HepG2 (cell line): ENCODE measurements around the gene FBXO41. TPM values are rescaled to one million over a fixed set of nuclear protein-coding genes. Genes with fewer than 3 reads are reported as not detected.

Experiments
- HNRNPH1 ChIP-seq: fragments of 200-400 bp; formaldehyde crosslinking; optimal IDR thresholded peaks from 2 replicates; pipeline ENCODE3; 2017; ENCODE audit warnings: mild to moderate bottlenecking, low read depth, low read length
- HNRNPUL1 ChIP-seq: fragments of 200-400 bp; formaldehyde crosslinking; IDR thresholded peaks from 2 replicates; pipeline ENCODE4 v1.6.1; 2017; ENCODE audit warnings: low read depth, mild to moderate bottlenecking, low read length, moderate library complexity
- KDM1A ChIP-seq: IDR thresholded peaks from 2 replicates; pipeline ENCODE4 v1.6.1; 2016; ENCODE audit warnings: missing compliant biosample characterization
- KDM6A ChIP-seq: IDR thresholded peaks from 2 replicates; pipeline ENCODE4 v1.6.1; 2016; ENCODE audit warnings: low read depth
- NR2F6 ChIP-seq, 2 experiments: IDR thresholded peaks; 2 replicates each; pipeline ENCODE4 v1.6.1; 2016; ENCODE audit warnings: antibody characterized with exemption in 1 of 2, mild to moderate bottlenecking in 1 of 2
- PRPF4 ChIP-seq: fragments of 200-400 bp; formaldehyde crosslinking; IDR thresholded peaks from 2 replicates; pipeline ENCODE4 v1.6.1; 2016; ENCODE audit warnings: low read length, low read depth; ENCODE audit not compliant: poor library complexity, severe bottlenecking
- RAD51 ChIP-seq: fragments of 450-650 bp; IDR thresholded peaks from 2 replicates; pipeline ENCODE4 v1.6.1; 2016; ENCODE audit warnings: borderline replicate concordance
- SMAD9 ChIP-seq: sonication (generic); formaldehyde crosslinking; IDR thresholded peaks from 2 replicates; pipeline ENCODE4 v1.5.1; 2020; ENCODE audit warnings: mild to moderate bottlenecking, missing genetic modification reagents
- SNAI1 ChIP-seq: sonication (generic); formaldehyde crosslinking; IDR thresholded peaks from 2 replicates; pipeline ENCODE4 v1.5.0; 2020; ENCODE audit warnings: mild to moderate bottlenecking, missing genetic modification reagents, borderline replicate concordance
- ZBTB8A ChIP-seq: sonication (generic); formaldehyde crosslinking; IDR thresholded peaks from 2 replicates; pipeline ENCODE4 v1.4.0; 2020; ENCODE audit warnings: mild to moderate bottlenecking, low read depth, missing genetic modification reagents, borderline replicate concordance
- ZFX ChIP-seq: sonication (generic); formaldehyde crosslinking; IDR thresholded peaks from 2 replicates; pipeline ENCODE4 v1.4.0; 2020; ENCODE audit warnings: mild to moderate bottlenecking, low read depth, missing genetic modification reagents, moderate library complexity
- ZNF274 ChIP-seq: sonication (generic); formaldehyde crosslinking; IDR thresholded peaks from 2 replicates; pipeline ENCODE4 v1.5.1; 2020; ENCODE audit warnings: mild to moderate bottlenecking, missing genetic modification reagents
- ZNF615 ChIP-seq: sonication (generic); formaldehyde crosslinking; IDR thresholded peaks from 2 replicates; pipeline ENCODE4 v1.5.0; 2020; ENCODE audit warnings: mild to moderate bottlenecking, missing genetic modification reagents, borderline replicate concordance
- ZNF619 ChIP-seq: sonication (generic); formaldehyde crosslinking; IDR thresholded peaks from 2 replicates; pipeline ENCODE4 v1.4.0; 2020; ENCODE audit warnings: mild to moderate bottlenecking, missing genetic modification reagents
- ZNF781 ChIP-seq: sonication (generic); formaldehyde crosslinking; IDR thresholded peaks from 2 replicates; pipeline ENCODE4 v1.5.1; 2020; ENCODE audit warnings: borderline replicate concordance, mild to moderate bottlenecking, missing genetic modification reagents; ENCODE audit errors: not compliant biosample characterization
- polyA plus RNA-seq, 8 experiments: library from polyadenylated mRNA; depleted of rRNA in 3 of 8; stranded (reverse) in 7 of 8; unstranded in 1 of 8; fragments of >200 nt; fragmentation: Illumina TruSeq in 4 of 8; extraction: Trizol in 4 of 8; gene quantifications; 2 replicates each; pipeline versions ENCODE4 v1.2.1 to v1.2.3, GENCODE V29; 2011 to 2016; ENCODE audit warnings: low read depth in 4 of 8, missing spikeins in 1 of 8, mixed read lengths in 1 of 8; ENCODE audit not compliant: insufficient read depth in 1 of 8
- total RNA-seq, 5 experiments: library from RNA; depleted of rRNA; stranded (reverse); fragments of >200 nt; fragmentation: Illumina TruSeq; extraction: Trizol; gene quantifications; 2 replicates each; pipeline ENCODE4 v1.2.3, GENCODE V29; 2016; ENCODE audit warnings: low read depth in 1 of 5
- TF ChIP-seq, protein P1 (sequence below): sonication (generic); formaldehyde crosslinking; conservative IDR thresholded peaks from 2 replicates; pipeline ENCODE4 v1.4.0; 2020; ENCODE audit warnings: missing genetic modification reagents
- TF ChIP-seq, protein P2 (sequence below), 2 experiments: sonication (generic) in 1 of 2; formaldehyde crosslinking in 1 of 2; IDR thresholded peaks; 2 replicates each; pipeline versions ENCODE4 v1.6.1 to v1.9.0; 2014 to 2022; ENCODE audit warnings: antibody characterized with exemption in 1 of 2, borderline replicate concordance in 1 of 2, inconsistent platforms in 1 of 2, low read depth in 1 of 2, missing genetic modification reagents in 1 of 2
- TF ChIP-seq, protein P3 (sequence below): sonication (generic); formaldehyde crosslinking; IDR thresholded peaks from 2 replicates; pipeline ENCODE4 v1.5.0; 2020; ENCODE audit warnings: missing genetic modification reagents
- TF ChIP-seq, protein P4 (sequence below): sonication (generic); formaldehyde crosslinking; IDR thresholded peaks from 2 replicates; pipeline ENCODE4 v1.4.0; 2020; ENCODE audit warnings: mild to moderate bottlenecking, missing genetic modification reagents

Gene FBXO41
- total and polyA plus RNA-seq, 2 of the 13 experiments (the other 11 are each of a cell fraction or from before 2014, with no cell fraction given) = 4.2 to 10.3 TPM

DNA sequence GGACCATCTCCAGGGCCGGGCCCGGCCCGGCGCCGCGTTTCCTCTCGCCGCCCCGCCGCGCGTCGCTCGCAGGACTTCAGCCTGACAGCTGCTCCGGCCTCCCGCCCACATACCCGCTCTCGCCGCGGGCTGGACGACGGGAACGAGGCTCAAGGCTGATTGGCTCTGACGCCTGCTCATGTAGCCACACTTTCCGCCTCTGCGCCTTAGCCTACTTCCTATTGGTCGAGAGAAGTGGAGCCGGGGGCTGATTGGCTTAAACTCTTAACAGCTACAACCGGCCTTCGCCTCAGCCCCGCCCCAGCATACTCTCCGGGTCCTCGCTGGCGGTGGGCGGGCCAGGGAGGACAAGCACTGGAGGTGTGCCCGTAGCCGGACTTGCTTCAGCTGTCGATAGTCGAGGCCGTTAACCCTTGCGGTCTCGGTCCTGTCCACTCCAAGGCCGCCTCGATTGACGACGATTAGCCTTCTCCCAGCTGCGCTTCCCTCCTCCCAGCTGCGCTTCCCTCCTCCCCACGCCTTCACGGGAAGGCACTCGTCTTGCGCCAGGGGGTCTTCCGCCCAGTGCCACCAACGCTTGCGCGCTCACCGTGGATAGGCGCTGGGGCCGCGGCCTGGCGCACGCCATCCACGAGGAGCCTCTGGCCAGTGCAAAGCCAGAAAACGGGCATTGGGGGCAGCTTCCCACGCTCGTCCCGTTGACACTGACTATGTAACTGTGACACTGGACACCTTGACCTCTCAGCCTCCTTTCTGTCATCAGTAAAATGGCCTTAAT, 50.9 kb downstream of the FBXO41 start, which contains the start of gene PRADC1 (continued):
- TF ChIP-seq ZNF619 (CRISPR knock-in tag) (no peak; the same call in 1 of the 2 replicates), KDM6A (no peak), KDM1A (CRISPR knock-in tag) (no peak), ZNF274 (no peak), ZNF615 (CRISPR knock-in tag) (no peak), ZBTB8A (CRISPR knock-in tag) (peak; percentile 78; the same call in 1 of the 2 replicates), ZFX (peak; percentile 56), HNRNPUL1 (no peak), NR2F6 (IDR thresholded peaks at IDR 0.05) (no peak), NR2F6 (CRISPR knock-in tag; IDR thresholded peaks at IDR 0.05) (peak; percentile 45; the same call in 1 of the 2 replicates), HNRNPH1 (no peak), RAD51 (no peak), SNAI1 (CRISPR knock-in tag) (no peak), SMAD9 (CRISPR knock-in tag) (no peak), PRPF4 (no peak), ZNF781 (CRISPR knock-in tag) (peak; percentile 72)
- TF ChIP-seq, protein P1, sequence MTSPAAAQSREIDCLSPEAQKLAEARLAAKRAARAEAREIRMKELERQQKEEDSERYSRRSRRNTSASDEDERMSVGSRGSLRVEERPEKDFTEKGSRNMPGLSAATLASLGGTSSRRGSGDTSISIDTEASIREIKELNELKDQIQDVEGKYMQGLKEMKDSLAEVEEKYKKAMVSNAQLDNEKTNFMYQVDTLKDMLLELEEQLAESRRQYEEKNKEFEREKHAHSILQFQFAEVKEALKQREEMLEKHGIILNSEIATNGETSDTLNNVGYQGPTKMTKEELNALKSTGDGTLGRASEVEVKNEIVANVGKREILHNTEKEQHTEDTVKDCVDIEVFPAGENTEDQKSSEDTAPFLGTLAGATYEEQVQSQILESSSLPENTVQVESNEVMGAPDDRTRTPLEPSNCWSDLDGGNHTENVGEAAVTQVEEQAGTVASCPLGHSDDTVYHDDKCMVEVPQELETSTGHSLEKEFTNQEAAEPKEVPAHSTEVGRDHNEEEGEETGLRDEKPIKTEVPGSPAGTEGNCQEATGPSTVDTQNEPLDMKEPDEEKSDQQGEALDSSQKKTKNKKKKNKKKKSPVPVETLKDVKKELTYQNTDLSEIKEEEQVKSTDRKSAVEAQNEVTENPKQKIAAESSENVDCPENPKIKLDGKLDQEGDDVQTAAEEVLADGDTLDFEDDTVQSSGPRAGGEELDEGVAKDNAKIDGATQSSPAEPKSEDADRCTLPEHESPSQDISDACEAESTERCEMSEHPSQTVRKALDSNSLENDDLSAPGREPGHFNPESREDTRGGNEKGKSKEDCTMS (CRISPR knock-in tag) = no peak
- TF ChIP-seq, protein P2, sequence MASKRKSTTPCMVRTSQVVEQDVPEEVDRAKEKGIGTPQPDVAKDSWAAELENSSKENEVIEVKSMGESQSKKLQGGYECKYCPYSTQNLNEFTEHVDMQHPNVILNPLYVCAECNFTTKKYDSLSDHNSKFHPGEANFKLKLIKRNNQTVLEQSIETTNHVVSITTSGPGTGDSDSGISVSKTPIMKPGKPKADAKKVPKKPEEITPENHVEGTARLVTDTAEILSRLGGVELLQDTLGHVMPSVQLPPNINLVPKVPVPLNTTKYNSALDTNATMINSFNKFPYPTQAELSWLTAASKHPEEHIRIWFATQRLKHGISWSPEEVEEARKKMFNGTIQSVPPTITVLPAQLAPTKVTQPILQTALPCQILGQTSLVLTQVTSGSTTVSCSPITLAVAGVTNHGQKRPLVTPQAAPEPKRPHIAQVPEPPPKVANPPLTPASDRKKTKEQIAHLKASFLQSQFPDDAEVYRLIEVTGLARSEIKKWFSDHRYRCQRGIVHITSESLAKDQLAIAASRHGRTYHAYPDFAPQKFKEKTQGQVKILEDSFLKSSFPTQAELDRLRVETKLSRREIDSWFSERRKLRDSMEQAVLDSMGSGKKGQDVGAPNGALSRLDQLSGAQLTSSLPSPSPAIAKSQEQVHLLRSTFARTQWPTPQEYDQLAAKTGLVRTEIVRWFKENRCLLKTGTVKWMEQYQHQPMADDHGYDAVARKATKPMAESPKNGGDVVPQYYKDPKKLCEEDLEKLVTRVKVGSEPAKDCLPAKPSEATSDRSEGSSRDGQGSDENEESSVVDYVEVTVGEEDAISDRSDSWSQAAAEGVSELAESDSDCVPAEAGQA (IDR thresholded peaks at IDR 0.05; ENCODE audit: low read depth) = no peak
- TF ChIP-seq, protein P2 (CRISPR knock-in tag; IDR thresholded peaks at IDR 0.05; ENCODE audit: borderline replicate concordance) = no peak
- TF ChIP-seq, protein P3, sequence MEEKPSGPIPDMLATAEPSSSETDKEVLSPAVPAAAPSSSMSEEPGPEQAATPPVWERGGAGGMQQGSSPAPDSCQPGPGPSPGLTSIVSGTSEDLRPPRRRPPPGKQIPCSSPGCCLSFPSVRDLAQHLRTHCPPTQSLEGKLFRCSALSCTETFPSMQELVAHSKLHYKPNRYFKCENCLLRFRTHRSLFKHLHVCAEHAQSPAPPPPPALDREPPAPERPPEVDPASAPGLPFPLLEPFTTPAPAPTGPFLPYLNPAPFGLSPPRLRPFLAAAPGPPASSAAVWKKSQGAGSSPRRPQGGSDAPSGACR (CRISPR knock-in tag) = peak; percentile 38; the same call in 1 of the 2 replicates
- TF ChIP-seq, protein P4, sequence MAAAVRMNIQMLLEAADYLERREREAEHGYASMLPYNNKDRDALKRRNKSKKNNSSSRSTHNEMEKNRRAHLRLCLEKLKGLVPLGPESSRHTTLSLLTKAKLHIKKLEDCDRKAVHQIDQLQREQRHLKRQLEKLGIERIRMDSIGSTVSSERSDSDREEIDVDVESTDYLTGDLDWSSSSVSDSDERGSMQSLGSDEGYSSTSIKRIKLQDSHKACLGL (CRISPR knock-in tag) = peak; percentile 91; the same call in 1 of the 2 replicates
